Uterus (tissue), 4 donors: ENCODE measurements around the gene PAQR5. TPM values are rescaled to one million over a fixed set of nuclear protein-coding genes. Genes with fewer than 3 reads are reported as not detected.

Source experiments
- DNase-seq, 2 donors: peaks; one replicate each; pipeline ENCODE4 v3.0.0-alpha.2; 2019 to 2020
- H3K27ac ChIP-seq, 2 donors: fragments of 200-600 bp; sonication (generic); 1 replicate in 1 of 2; 2 replicates in 1 of 2; pipeline ENCODE4 v1.5.1; 2016 to 2018
- H3K27me3 ChIP-seq, 2 donors: fragments of 200-600 bp; sonication (generic); one replicate each; pipeline ENCODE4 v1.5.1; 2018 to 2019; ENCODE audit warnings: control low read depth in 1 of 2
- H3K36me3 ChIP-seq, 2 donors: fragments of 200-600 bp; sonication (generic); one replicate each; pipeline ENCODE4 v1.5.1; 2019; ENCODE audit warnings: control low read depth in 1 of 2
- H3K4me1 ChIP-seq, 2 donors: fragments of 200-600 bp; sonication (generic); one replicate each; pipeline ENCODE4 v1.5.1; 2018 to 2019; ENCODE audit warnings: control low read depth in 1 of 2
- H3K4me3 ChIP-seq, 2 donors: fragments of 200-600 bp; sonication (generic); 1 replicate in 1 of 2; 2 replicates in 1 of 2; pipeline ENCODE4 v1.5.1; 2018 to 2019; ENCODE audit warnings: mild to moderate bottlenecking in 1 of 2
- H3K9me3 ChIP-seq, 2 donors: fragments of 200-600 bp; sonication (generic); one replicate each; pipeline ENCODE4 v1.5.1; 2019; ENCODE audit warnings: control low read depth in 1 of 2
- CTCF ChIP-seq, 4 experiments: fragments of 200-600 bp in 2 of 4; fragments of 450-650 bp in 2 of 4; sonication (generic) in 2 of 4; IDR thresholded peaks; one replicate each; pipeline ENCODE4 v1.5.1; 2016 to 2019; ENCODE audit warnings: antibody characterized with exemption in 4 of 4, mild to moderate bottlenecking in 2 of 4, moderate library complexity in 1 of 4
- POLR2A ChIP-seq, 2 donors: fragments of 450-650 bp; IDR thresholded peaks; one replicate each; pipeline ENCODE4 v1.6.1; 2016; ENCODE audit warnings: antibody characterized with exemption in 2 of 2, mild to moderate bottlenecking in 1 of 2, moderate library complexity in 1 of 2
- intact Hi-C: fragments of 100-400 bp; cut with DNase I; formaldehyde crosslinking; loops from one replicate; pipeline ENCODE4 v1.15.1; 2023; ENCODE audit warnings: low total_unique reads
- total RNA-seq, 4 donors: library from RNA; depleted of rRNA in 3 of 4; stranded (reverse); fragments of >200 nt in 3 of 4; gene quantifications; one replicate each; pipeline versions ENCODE4 v1.1.0 to v1.2.4, GENCODE V29; 2014 to 2023
- donor health status: DM: yes; HTN: yes; CAD: no.

Gene PAQR5
- total RNA-seq, 4 donors from 2014 or later, result 0.28 to 0.61 TPM; not detected in 2

- Histone ChIP-seq H3K4me1 (no peaks in the 10 kb centered on the region), H3K27me3 (no peaks in the 10 kb centered on the region), H3K4me3 (no peak overlapping the region), H3K27ac (no peak overlapping the region), H3K36me3 (no peaks in the 10 kb centered on the region), H3K9me3 (no peaks in the 10 kb centered on the region)
- intact Hi-C loops, result no loop called here
- TF ChIP-seq CTCF (IDR thresholded peaks at IDR 0.05) (no peak), POLR2A (IDR thresholded peaks at IDR 0.05) (no peak)
- DNase-seq, result no peak
These were observed 6.7 kb downstream of the PAQR5 start for GRCh38 chr15:69305204-69305931.

GRCh38 chr15:69305933-69306568 lies 7.3 kb downstream of the PAQR5 start:
- H3K4me3 ChIP-seq, result no peak overlapping the region
- intact Hi-C loops, result no loop called here
- no peak overlapping the region for H3K27ac ChIP-seq
- DNase-seq, result no peak
- no peak for TF ChIP-seq CTCF (IDR thresholded peaks at IDR 0.05)
- no peak for TF ChIP-seq POLR2A (IDR thresholded peaks at IDR 0.05)
- no peaks in the 10 kb centered on the region for H3K9me3 ChIP-seq
- H3K36me3 ChIP-seq, result no peaks in the 10 kb centered on the region
- H3K27me3 ChIP-seq, result no peaks in the 10 kb centered on the region
- no peaks in the 10 kb centered on the region for H3K4me1 ChIP-seq

GRCh38 chr15:69307939-69308338 lies 9.2 kb downstream of the PAQR5 start:
- TF ChIP-seq POLR2A (IDR thresholded peaks at IDR 0.05) (no peak), CTCF (IDR thresholded peaks at IDR 0.05) (no peak)
- no peak overlapping the region for H3K27ac ChIP-seq
- intact Hi-C loops, result no loop called here
- no peak overlapping the region for H3K4me3 ChIP-seq
- H3K9me3 ChIP-seq, result no peaks in the 10 kb centered on the region
- H3K36me3 ChIP-seq, result no peaks in the 10 kb centered on the region
- H3K4me1 ChIP-seq, result no peaks in the 10 kb centered on the region
- DNase-seq, result no peak
- H3K27me3 ChIP-seq, result no peaks in the 10 kb centered on the region

- Histone ChIP-seq H3K4me3 (no peak overlapping the region), H3K4me1 (no peaks in the 10 kb centered on the region), H3K36me3 (no peaks in the 10 kb centered on the region), H3K9me3 (no peaks in the 10 kb centered on the region), H3K27ac (no peak overlapping the region), H3K27me3 (no peaks in the 10 kb centered on the region)
- intact Hi-C loops, result no loop called here
- TF ChIP-seq POLR2A (IDR thresholded peaks at IDR 0.05) (no peak), CTCF (IDR thresholded peaks at IDR 0.05) (no peak)
- DNase-seq, result no peak
These were observed 10.2 kb downstream of the PAQR5 start for GRCh38 chr15:69308949-69309348.

- intact Hi-C loops, result no loop called here
- H3K27me3 ChIP-seq, result no peaks in the 10 kb centered on the region
- no peak for TF ChIP-seq POLR2A (IDR thresholded peaks at IDR 0.05)
- no peak for TF ChIP-seq CTCF (IDR thresholded peaks at IDR 0.05)
- no peak overlapping the region for H3K4me3 ChIP-seq
- no peaks in the 10 kb centered on the region for H3K9me3 ChIP-seq
- H3K36me3 ChIP-seq, result no peaks in the 10 kb centered on the region
- no peak overlapping the region for H3K27ac ChIP-seq
- no peak for DNase-seq
- H3K4me1 ChIP-seq, result no peaks in the 10 kb centered on the region
These were observed 12.6 kb downstream of the PAQR5 start for GRCh38 chr15:69311319-69311721.
